ENCODE results near the gene CFLAR.
"Not testable (repeated sequence)": the region's sequence is repeated elsewhere in the genome, so short reads cannot be mapped to it uniquely, and the experiment has no call there.

The CFLAR gene

DNA sequence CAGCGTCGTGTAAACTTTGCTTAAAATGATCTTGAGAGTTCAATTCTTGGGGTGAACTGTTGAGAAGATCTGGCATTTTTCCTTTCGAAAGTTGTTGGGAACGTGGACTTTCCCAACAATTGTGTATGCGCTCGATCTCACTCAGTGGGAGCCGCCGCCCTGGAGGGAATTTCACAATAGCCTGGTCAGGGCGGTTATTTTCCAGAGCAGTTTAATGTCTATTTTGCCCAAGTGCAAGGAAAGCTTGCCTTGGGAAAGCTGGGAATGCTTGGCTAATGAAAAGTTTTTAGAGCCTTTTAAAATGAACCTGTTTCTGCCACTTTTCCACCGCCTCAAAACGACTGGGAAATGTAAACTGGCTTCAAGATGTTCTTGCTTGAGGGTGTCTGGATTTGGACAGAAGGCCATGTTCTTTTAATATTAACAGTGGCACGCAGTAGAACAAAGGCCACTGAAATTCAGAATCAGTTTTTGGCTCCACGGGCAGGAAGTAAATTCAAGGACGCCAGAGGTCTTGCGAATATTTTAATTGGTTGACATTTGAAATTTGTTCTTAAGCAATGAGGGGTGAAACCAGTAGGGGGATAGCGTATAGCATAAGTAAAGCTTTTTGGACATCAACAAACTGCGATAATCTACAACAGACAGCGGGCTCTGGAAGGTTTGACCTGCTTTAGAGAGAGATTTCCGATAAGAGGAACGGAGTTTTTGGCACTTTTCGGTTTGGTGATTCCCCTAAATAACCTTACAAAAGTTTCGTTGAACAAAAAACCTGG lies 1.2 kb downstream of the CFLAR start:
- H3K4me3 ChIP-seq (ENCODE audit: insufficient read depth, low read length, poor library complexity, severe bottlenecking): peak overlapping the region; percentile 61
- peak overlapping the region; percentile 97 for H2AFZ ChIP-seq (ENCODE audit: low read depth, low read length, severe bottlenecking)
- H3K79me2 ChIP-seq (ENCODE audit: insufficient read depth, low read length): no peaks in the 10 kb centered on the region

DNA sequence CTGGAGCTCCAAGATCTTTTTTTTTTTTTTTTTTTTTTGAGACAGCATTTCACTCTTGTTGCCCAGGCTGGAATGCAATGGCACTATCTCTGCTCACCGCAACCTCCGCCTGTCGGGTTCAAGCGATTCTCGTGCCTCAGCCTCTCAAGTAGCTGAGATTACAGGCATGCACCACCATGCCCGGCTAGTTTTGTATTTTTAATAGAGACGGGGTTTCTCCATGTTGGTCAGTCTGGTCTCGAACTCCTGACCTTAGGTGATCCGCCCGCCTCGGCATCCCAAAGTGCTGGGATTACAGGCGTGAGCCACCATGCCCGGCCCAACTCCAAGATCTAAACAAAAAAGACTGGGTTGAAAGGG lies 1.8 kb downstream of the CFLAR start:
- not testable (repeated sequence) for H3K27me3 ChIP-seq (ENCODE audit: low read length); H4K20me1 ChIP-seq (ENCODE audit: low read depth, low read length); H3K9me3 ChIP-seq (ENCODE audit: insufficient read depth, low read length); H3K27ac ChIP-seq (ENCODE audit: low read depth, low read length); H3K79me2 ChIP-seq (ENCODE audit: insufficient read depth, low read length); H3K4me3 ChIP-seq (ENCODE audit: insufficient read depth, low read length, poor library complexity, severe bottlenecking); H3K36me3 ChIP-seq (ENCODE audit: low read length); H3K9me2 ChIP-seq (replicated peaks; ENCODE audit: insufficient read depth, low read length)
- Histone ChIP-seq H3K9ac (ENCODE audit: low read length) (peak overlapping the region; percentile 26; the same call in 1 of the 2 replicates), H2AFZ (ENCODE audit: low read depth, low read length, severe bottlenecking) (peak overlapping the region; percentile 59), H3F3A (ENCODE audit: insufficient read depth) (peaks cover 18% of the 10 kb centered on the region), H3K4me2 (ENCODE audit: low read depth, low read length, poor library complexity, severe bottlenecking) (peak overlapping the region; percentile 87)

More for the DNA sequence above, 1.2 kb downstream of the CFLAR start:
- H3K9me2 ChIP-seq (replicated peaks; ENCODE audit: insufficient read depth, low read length): no peaks in the 10 kb centered on the region
- peak overlapping the region; percentile 87 for H3K4me2 ChIP-seq (ENCODE audit: low read depth, low read length, poor library complexity, severe bottlenecking)
- H3K9ac ChIP-seq (ENCODE audit: low read length): peak overlapping the region; percentile 65
- H3K27me3 ChIP-seq (ENCODE audit: low read length): no peaks in the 10 kb centered on the region
- no peaks in the 10 kb centered on the region for H3K9me3 ChIP-seq (ENCODE audit: insufficient read depth, low read length)
- H3K36me3 ChIP-seq (ENCODE audit: low read length): no peaks in the 10 kb centered on the region
- no peaks in the 10 kb centered on the region for H4K20me1 ChIP-seq (ENCODE audit: low read depth, low read length)
- H3F3A ChIP-seq (ENCODE audit: insufficient read depth): peaks cover 18% of the 10 kb centered on the region
- no peak overlapping the region for H3K27ac ChIP-seq (ENCODE audit: low read depth, low read length)
- TF ChIP-seq, protein P1, sequence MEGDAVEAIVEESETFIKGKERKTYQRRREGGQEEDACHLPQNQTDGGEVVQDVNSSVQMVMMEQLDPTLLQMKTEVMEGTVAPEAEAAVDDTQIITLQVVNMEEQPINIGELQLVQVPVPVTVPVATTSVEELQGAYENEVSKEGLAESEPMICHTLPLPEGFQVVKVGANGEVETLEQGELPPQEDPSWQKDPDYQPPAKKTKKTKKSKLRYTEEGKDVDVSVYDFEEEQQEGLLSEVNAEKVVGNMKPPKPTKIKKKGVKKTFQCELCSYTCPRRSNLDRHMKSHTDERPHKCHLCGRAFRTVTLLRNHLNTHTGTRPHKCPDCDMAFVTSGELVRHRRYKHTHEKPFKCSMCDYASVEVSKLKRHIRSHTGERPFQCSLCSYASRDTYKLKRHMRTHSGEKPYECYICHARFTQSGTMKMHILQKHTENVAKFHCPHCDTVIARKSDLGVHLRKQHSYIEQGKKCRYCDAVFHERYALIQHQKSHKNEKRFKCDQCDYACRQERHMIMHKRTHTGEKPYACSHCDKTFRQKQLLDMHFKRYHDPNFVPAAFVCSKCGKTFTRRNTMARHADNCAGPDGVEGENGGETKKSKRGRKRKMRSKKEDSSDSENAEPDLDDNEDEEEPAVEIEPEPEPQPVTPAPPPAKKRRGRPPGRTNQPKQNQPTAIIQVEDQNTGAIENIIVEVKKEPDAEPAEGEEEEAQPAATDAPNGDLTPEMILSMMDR (IDR thresholded peaks at IDR 0.05; ENCODE audit: insufficient read depth, low read length, poor library complexity, severe bottlenecking): no peak
- TF ChIP-seq EZH2phosphoT487 (conservative IDR thresholded peaks at IDR 0.05; ENCODE audit: low read length): no peak

DNA sequence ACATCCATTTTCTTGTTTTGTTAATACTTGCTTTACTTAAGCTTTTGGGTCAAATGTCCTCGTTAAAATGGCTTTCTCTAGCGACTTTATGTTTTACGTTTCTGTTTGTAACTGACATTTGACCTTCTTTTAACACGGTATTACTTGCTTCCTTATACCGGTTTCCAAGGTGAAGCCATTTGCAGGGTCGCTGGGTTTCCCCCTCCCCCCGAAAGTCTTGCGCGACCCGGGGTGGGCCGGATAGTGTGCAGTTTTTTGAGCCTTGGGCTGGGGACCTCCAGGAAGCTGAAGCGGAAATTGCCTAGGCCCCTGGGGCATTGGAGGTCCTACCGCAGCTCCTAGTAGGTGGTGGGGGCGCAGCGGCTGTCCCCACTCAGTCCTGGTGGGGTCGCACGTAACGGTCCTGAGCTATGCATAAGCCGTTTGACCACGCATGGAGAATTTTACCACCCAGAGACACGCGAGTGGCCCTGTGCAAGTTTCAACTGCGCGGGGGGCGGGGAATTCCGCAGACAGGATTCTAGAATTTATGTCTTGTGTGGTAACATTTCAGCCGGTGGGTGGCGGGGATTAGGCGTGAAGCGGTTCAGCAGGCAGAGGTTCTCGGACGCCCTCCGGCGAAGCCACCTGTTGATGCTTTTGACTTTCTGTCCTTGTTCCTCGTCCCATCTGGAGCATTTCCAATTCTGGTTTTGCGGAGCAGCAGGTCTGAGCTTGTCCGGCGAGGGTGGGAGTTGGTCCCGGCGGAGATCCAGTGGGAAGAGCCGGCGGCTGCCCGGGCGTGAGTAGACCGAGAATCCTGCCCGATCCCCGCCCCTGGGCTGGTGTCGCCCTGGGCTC lies 2.4 kb downstream of the CFLAR start:
- Histone ChIP-seq H3K36me3 (ENCODE audit: low read length) (no peaks in the 10 kb centered on the region), H3K9ac (ENCODE audit: low read length) (peak overlapping the region; percentile 26), H3K9me3 (ENCODE audit: insufficient read depth, low read length) (no peaks in the 10 kb centered on the region), H3K27me3 (ENCODE audit: low read length) (no peaks in the 10 kb centered on the region), H3K4me2 (ENCODE audit: low read depth, low read length, poor library complexity, severe bottlenecking) (peak overlapping the region; percentile 87), H4K20me1 (ENCODE audit: low read depth, low read length) (no peaks in the 10 kb centered on the region), H3K9me2 (replicated peaks; ENCODE audit: insufficient read depth, low read length) (no peaks in the 10 kb centered on the region), H2AFZ (ENCODE audit: low read depth, low read length, severe bottlenecking) (peak overlapping the region; percentile 59), H3K27ac (ENCODE audit: low read depth, low read length) (no peak overlapping the region), H3K79me2 (ENCODE audit: insufficient read depth, low read length) (no peaks in the 10 kb centered on the region), H3K4me3 (ENCODE audit: insufficient read depth, low read length, poor library complexity, severe bottlenecking) (peak overlapping the region; percentile 35), H3F3A (ENCODE audit: insufficient read depth) (peaks cover 18% of the 10 kb centered on the region)
- TF ChIP-seq EZH2phosphoT487 (conservative IDR thresholded peaks at IDR 0.05; ENCODE audit: low read length): no peak
- TF ChIP-seq, protein P1 (IDR thresholded peaks at IDR 0.05; ENCODE audit: insufficient read depth, low read length, poor library complexity, severe bottlenecking): peak; percentile 34
